Activated naive CD4-positive, alpha-beta T cell treated with anti-CD3 and anti-CD28 coated beads, Interleukin-2, amount 10 ng/mL, durations not matched to agents 7 days and 5 days (primary cell): ENCODE results near the gene FKBP14.
"Not testable (repeated sequence)": the region's sequence is repeated elsewhere in the genome, so short reads cannot be mapped to it uniquely, and the experiment has no call there.

ENCODE experiments used
- CTCF ChIA-PET: fragments of 350-600 bp; sonication (Branson Sonifier 250); formaldehyde crosslinking; loops from one replicate; lab custom pipeline; 2021; ENCODE audit warnings: antibody characterized with exemption; lab: Charles Lee
- DNase-seq: peaks from one replicate; pipeline ENCODE4 v3.0.0-alpha.2; 2020
- H3K27ac Mint-ChIP-seq: one replicate; pipeline ENCODE4 v1.8.0; 2021; ENCODE audit warnings: mild to moderate bottlenecking, moderate library complexity, mixed read lengths
- H3K27me3 Mint-ChIP-seq: one replicate; pipeline ENCODE4 v1.8.0; 2021; ENCODE audit warnings: mild to moderate bottlenecking, mixed read lengths
- H3K36me3 Mint-ChIP-seq: one replicate; pipeline ENCODE4 v1.8.0; 2021; ENCODE audit warnings: mixed read lengths
- H3K4me1 Mint-ChIP-seq: one replicate; pipeline ENCODE4 v1.8.0; 2021; ENCODE audit warnings: mixed read lengths
- H3K4me3 Mint-ChIP-seq: one replicate; pipeline ENCODE4 v1.8.0; 2021; ENCODE audit warnings: mild to moderate bottlenecking, moderate library complexity, mixed read lengths
- H3K9me3 Mint-ChIP-seq: one replicate; pipeline ENCODE4 v1.8.0; 2021; ENCODE audit warnings: mixed read lengths

The FKBP14 gene

GRCh38 chr7:30026229-30027064, at the start of gene FKBP14:
FKBP14 (minus strand) TSS chr7:30026702; CDS start chr7:30026508, 194 bp downstream.
- H3K27me3 Mint-ChIP-seq = peaks cover 4% of the 10 kb centered on the region
- no peaks in the 10 kb centered on the region for H3K9me3 Mint-ChIP-seq
- H3K36me3 Mint-ChIP-seq = peaks cover 1% of the 10 kb centered on the region

GRCh38 chr7:30074422-30075030, 48.0 kb upstream of the FKBP14 start:
- H3K4me1 Mint-ChIP-seq = no peaks in the 10 kb centered on the region
- H3K27me3 Mint-ChIP-seq = no peaks in the 10 kb centered on the region
- no peaks in the 10 kb centered on the region for H3K9me3 Mint-ChIP-seq

More at GRCh38 chr7:30026229-30027064, at the start of gene FKBP14:
- peak; percentile 96 for DNase-seq
- Mint-ChIP-seq H3K4me3 (peak within 1 kb of the TSS; percentile 90), H3K4me1 (peaks cover 33% of the 10 kb centered on the region), H3K27ac (peak within 1 kb of the TSS; percentile 87)
- CTCF ChIA-PET = interaction anchor here (1.0 kb wide), 1 partner anchor 1105 kb away, joined by 3 read pairs; no protein-coding TSS in a partner anchor

DNA sequence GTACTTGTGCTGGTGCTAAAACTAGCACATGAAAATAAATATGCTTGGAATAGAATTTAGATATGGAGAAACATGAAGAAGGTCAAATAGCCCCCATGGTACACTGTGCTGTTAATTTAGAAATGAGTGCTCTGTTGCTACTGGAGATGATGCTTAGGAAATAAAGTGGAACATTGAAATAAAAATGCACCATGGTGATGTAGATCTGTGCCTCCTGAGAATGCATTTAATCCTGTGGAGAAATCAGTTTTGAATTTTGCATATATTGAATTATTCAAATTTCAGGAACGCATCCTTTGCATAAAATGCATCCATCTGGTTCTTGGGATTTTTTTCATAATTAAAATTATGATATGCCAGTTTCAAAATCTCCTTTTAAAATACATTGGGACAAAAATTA, 46.2 kb upstream of the FKBP14 start:
- Mint-ChIP-seq H3K27ac (no peak overlapping the region), H3K36me3 (no peaks in the 10 kb centered on the region), H3K9me3 (no peaks in the 10 kb centered on the region), H3K4me1 (no peaks in the 10 kb centered on the region), H3K27me3 (no peaks in the 10 kb centered on the region), H3K4me3 (no peak overlapping the region)
- CTCF ChIA-PET = interaction anchor here (0.7 to 3.4 kb wide), 3 partner anchors 11 to 98 kb away, joined by 3 to 17 read pairs (median 5); no protein-coding TSS in a partner anchor
- DNase-seq = no peak

More at GRCh38 chr7:30074422-30075030, 48.0 kb upstream of the FKBP14 start:
- no peak overlapping the region for H3K27ac Mint-ChIP-seq
- DNase-seq = no peak
- H3K36me3 Mint-ChIP-seq = no peaks in the 10 kb centered on the region
- CTCF ChIA-PET = interaction anchor here (0.7 to 3.4 kb wide), 4 partner anchors 8 to 153 kb away, joined by 3 to 17 read pairs (median 4); no protein-coding TSS in a partner anchor
- H3K4me3 Mint-ChIP-seq = no peak overlapping the region

DNA sequence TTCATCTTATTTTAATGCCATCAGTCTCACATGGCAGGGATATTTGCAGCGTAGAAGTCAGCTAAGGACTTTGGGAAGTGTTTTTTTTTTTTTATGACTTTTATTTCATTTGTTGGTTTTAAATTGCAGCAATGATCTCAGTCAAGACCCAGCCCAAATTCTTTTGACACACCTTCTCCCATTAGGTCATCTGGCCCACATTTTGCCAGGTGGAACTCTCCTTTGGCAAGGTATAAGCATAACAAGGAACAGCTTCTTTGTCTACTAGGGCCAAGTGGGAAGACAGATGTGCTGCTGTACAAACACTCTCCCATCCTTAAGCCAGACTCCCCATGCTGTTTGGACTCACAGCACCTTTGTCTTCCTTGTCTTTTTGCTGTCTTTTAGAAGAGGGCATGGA, 43.5 kb upstream of the FKBP14 start:
- no peaks in the 10 kb centered on the region for H3K27me3 Mint-ChIP-seq
- no peaks in the 10 kb centered on the region for H3K4me1 Mint-ChIP-seq
- no peak overlapping the region for H3K27ac Mint-ChIP-seq
- H3K4me3 Mint-ChIP-seq = no peak overlapping the region
- DNase-seq = no peak
- H3K36me3 Mint-ChIP-seq = no peaks in the 10 kb centered on the region
- no peaks in the 10 kb centered on the region for H3K9me3 Mint-ChIP-seq
- CTCF ChIA-PET = interaction anchor here (1.2 kb wide), 1 partner anchor 8 kb away, joined by 5 read pairs; no protein-coding TSS in a partner anchor

DNA sequence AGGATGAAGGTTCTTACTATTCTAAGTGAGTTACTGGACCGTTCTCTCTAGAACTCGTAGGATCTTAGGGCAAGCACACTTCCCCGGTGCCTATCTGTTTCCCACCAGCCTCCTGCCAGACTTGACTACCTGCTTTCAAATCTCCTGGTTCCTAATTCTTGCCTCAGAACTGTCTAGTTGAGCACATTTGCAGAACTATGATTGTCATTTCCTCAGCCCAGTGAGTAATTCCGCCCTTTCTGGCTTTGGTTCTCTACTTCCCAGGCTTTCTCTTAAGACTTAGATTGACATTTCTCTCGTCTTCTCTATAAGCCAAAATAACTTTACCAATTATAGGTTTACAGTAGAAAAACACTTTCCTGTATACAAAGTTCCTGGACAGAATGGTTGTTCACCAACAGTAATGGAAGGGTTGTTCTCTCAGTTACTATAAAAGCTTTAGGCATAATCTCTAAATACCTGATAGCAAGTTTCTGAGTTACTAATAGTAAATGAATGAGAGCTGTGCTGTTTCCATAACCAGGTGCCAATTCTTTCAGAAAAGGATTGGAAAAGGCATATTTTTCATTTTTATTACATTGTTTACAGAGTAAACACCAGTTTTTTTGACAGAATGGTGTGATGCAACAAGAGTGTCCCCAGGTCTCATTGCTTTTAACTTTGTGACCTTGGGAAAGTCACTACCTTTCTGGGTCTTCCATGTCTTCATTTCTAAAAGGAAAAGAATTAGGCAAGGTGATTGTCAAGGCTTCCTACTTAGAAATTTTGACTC, 42.8 kb upstream of the FKBP14 start:
- Mint-ChIP-seq H3K36me3 (no peaks in the 10 kb centered on the region), H3K9me3 (no peaks in the 10 kb centered on the region), H3K27me3 (no peaks in the 10 kb centered on the region), H3K4me1 (no peaks in the 10 kb centered on the region), H3K4me3 (no peak overlapping the region), H3K27ac (no peak overlapping the region)
- DNase-seq = no peak
- CTCF ChIA-PET = no interaction called here

DNA sequence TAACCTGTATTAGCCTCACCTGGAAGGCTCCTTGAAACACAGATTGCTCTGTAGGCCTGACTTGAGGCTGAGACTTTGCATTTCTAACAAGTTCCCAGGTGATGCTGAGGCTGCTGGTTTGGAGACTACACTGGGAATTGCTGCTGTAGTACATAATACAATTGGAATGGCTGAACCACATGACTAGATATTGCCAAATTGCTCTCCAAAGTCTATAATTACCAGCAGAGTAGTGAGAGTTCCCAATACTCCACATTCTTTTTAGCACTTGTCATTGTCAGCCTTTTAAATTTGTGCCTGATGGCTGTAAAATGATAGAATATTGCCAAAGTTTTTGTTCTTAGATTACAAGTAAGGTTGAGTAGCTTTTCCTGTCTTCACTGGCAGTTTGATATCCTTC, 41.6 kb upstream of the FKBP14 start:
- H3K4me3 Mint-ChIP-seq = no peak overlapping the region
- no peak for DNase-seq
- no peak overlapping the region for H3K27ac Mint-ChIP-seq
- H3K4me1 Mint-ChIP-seq = no peaks in the 10 kb centered on the region
- H3K36me3 Mint-ChIP-seq = no peaks in the 10 kb centered on the region
- CTCF ChIA-PET = no interaction called here
- no peaks in the 10 kb centered on the region for H3K27me3 Mint-ChIP-seq
- H3K9me3 Mint-ChIP-seq = no peaks in the 10 kb centered on the region

- Mint-ChIP-seq H3K27ac (no peak overlapping the region), H3K4me3 (no peak overlapping the region), H3K9me3 (no peaks in the 10 kb centered on the region), H3K27me3 (no peaks in the 10 kb centered on the region), H3K4me1 (no peaks in the 10 kb centered on the region), H3K36me3 (no peaks in the 10 kb centered on the region)
- CTCF ChIA-PET = interaction anchor here (0.6 to 1.4 kb wide), 2 partner anchors 306 to 319 kb away, joined by 3 read pairs; no protein-coding TSS in a partner anchor
- no peak for DNase-seq
These were observed 40.2 kb upstream of the FKBP14 start for GRCh38 chr7:30066687-30067086.

- Mint-ChIP-seq H3K9me3 (no peaks in the 10 kb centered on the region), H3K27ac (no peak overlapping the region), H3K27me3 (no peaks in the 10 kb centered on the region), H3K4me3 (no peak overlapping the region), H3K36me3 (no peaks in the 10 kb centered on the region), H3K4me1 (no peaks in the 10 kb centered on the region)
- DNase-seq = no peak
- CTCF ChIA-PET = no interaction called here
These were observed 39.2 kb upstream of the FKBP14 start for GRCh38 chr7:30065746-30066145.

- H3K4me1 Mint-ChIP-seq = no peaks in the 10 kb centered on the region
- H3K27ac Mint-ChIP-seq = no peak overlapping the region
- H3K36me3 Mint-ChIP-seq = peaks cover 7% of the 10 kb centered on the region
- no peak overlapping the region for H3K4me3 Mint-ChIP-seq
- no peaks in the 10 kb centered on the region for H3K9me3 Mint-ChIP-seq
- H3K27me3 Mint-ChIP-seq = no peaks in the 10 kb centered on the region
- CTCF ChIA-PET = interaction anchor here (0.6 to 2.8 kb wide), 16 partner anchors 12 to 449 kb away, joined by 3 to 17 read pairs (median 6); no protein-coding TSS in a partner anchor
- DNase-seq = no peak
These were observed 36.1 kb upstream of the FKBP14 start for GRCh38 chr7:30062587-30062986.

GRCh38 chr7:30061786-30062185, 35.3 kb upstream of the FKBP14 start:
- peak; percentile 61 for DNase-seq
- not testable (repeated sequence) for H3K9me3 Mint-ChIP-seq, H3K36me3 Mint-ChIP-seq, H3K27ac Mint-ChIP-seq, H3K4me3 Mint-ChIP-seq, H3K4me1 Mint-ChIP-seq, H3K27me3 Mint-ChIP-seq
- CTCF ChIA-PET = interaction anchor here (0.6 to 2.8 kb wide), 29 partner anchors 9 to 653 kb away, joined by 3 to 17 read pairs (median 5); partner anchors contain the start of gene PLEKHA8

- no peaks in the 10 kb centered on the region for H3K9me3 Mint-ChIP-seq
- H3K4me3 Mint-ChIP-seq = no peak overlapping the region
- peaks cover 7% of the 10 kb centered on the region for H3K36me3 Mint-ChIP-seq
- CTCF ChIA-PET = interaction anchor here (1.0 kb wide), 1 partner anchor 9 kb away, joined by 3 read pairs; no protein-coding TSS in a partner anchor
- DNase-seq = no peak
- H3K27me3 Mint-ChIP-seq = no peaks in the 10 kb centered on the region
- no peaks in the 10 kb centered on the region for H3K4me1 Mint-ChIP-seq
- H3K27ac Mint-ChIP-seq = no peak overlapping the region
These were observed 31.2 kb upstream of the FKBP14 start for GRCh38 chr7:30057741-30058140.

- Mint-ChIP-seq H3K4me3 (no peak overlapping the region), H3K27ac (no peak overlapping the region), H3K4me1 (no peaks in the 10 kb centered on the region), H3K9me3 (no peaks in the 10 kb centered on the region), H3K27me3 (no peaks in the 10 kb centered on the region), H3K36me3 (peaks cover under 1% of the 10 kb centered on the region)
- CTCF ChIA-PET = interaction anchor here (0.6 kb wide), 1 partner anchor 127 kb away, joined by 3 read pairs; no protein-coding TSS in a partner anchor
- DNase-seq = no peak
These were observed 26.6 kb upstream of the FKBP14 start for GRCh38 chr7:30053068-30053467.

- DNase-seq = no peak
- Mint-ChIP-seq H3K4me3 (no peak overlapping the region), H3K9me3 (no peaks in the 10 kb centered on the region), H3K4me1 (no peaks in the 10 kb centered on the region), H3K27ac (no peak overlapping the region), H3K36me3 (peaks cover 6% of the 10 kb centered on the region), H3K27me3 (no peaks in the 10 kb centered on the region)
- CTCF ChIA-PET = interaction anchor here (1.4 kb wide), 1 partner anchor 9 kb away, joined by 3 read pairs; no protein-coding TSS in a partner anchor
These were observed 22.7 kb upstream of the FKBP14 start for GRCh38 chr7:30049173-30049572.
